GM19372 (cell line): ENCODE data around the gene SMARCD2.
A peak's percentile ranks its signal among the peaks of the same experiment; 100 is the strongest.
"Not testable (repeated sequence)": the region's sequence is repeated elsewhere in the genome, so short reads cannot be mapped to it uniquely, and the experiment has no call there.

Experiments used
- ATAC-seq: cut with Tn5 transposase; IDR thresholded peaks from one replicate; pipeline ENCODE4 v1.9.1; 2021; ENCODE audit warnings: mild to moderate bottlenecking, low read depth, moderate library complexity; ENCODE audit not compliant: unreplicated experiment

SMARCD2 gene

GRCh38 chr17:63842540-63843386, at the start of gene SMARCD2:
Gene SMARCD2, minus strand, starts transcription at chr17:63842685. Its CDS starts 11 bp downstream, at chr17:63842674.
- peak; percentile 80 for ATAC-seq

- ATAC-seq, result not testable (repeated sequence)
These were observed 46.8 kb upstream of the SMARCD2 start for GRCh38 chr17:63889026-63889848.

GRCh38 chr17:63885119-63885518, 42.6 kb upstream of the SMARCD2 start:
- not testable (repeated sequence) for ATAC-seq

GRCh38 chr17:63882626-63883126, 40.2 kb upstream of the SMARCD2 start:
- ATAC-seq, result not testable (repeated sequence)

GRCh38 chr17:63881935-63882601, 39.6 kb upstream of the SMARCD2 start, which contains the start of gene GH2:
Gene GH2, minus strand, starts transcription at chr17:63881944. Its CDS starts 143 bp downstream, at chr17:63881801.
- ATAC-seq, result no peak

GRCh38 chr17:63881337-63881736, 38.9 kb upstream of the SMARCD2 start:
- not testable (repeated sequence) for ATAC-seq

GRCh38 chr17:63880706-63881105, 38.2 kb upstream of the SMARCD2 start:
- ATAC-seq, result no peak

GRCh38 chr17:63878413-63878812, 35.9 kb upstream of the SMARCD2 start:
- ATAC-seq, result not testable (repeated sequence)

GRCh38 chr17:63874693-63875092, 32.2 kb upstream of the SMARCD2 start:
- ATAC-seq, result not testable (repeated sequence)

- not testable (repeated sequence) for ATAC-seq
These were observed 31.7 kb upstream of the SMARCD2 start for GRCh38 chr17:63874061-63874626.

GRCh38 chr17:63873577-63873976, 31.1 kb upstream of the SMARCD2 start, which contains the start of gene CSH2:
Gene CSH2, minus strand, starts transcription at chr17:63873677. Its CDS starts 63 bp downstream, at chr17:63873614.
- ATAC-seq, result not testable (repeated sequence)

GRCh38 chr17:63871646-63872365, 29.3 kb upstream of the SMARCD2 start:
- not testable (repeated sequence) for ATAC-seq

GRCh38 chr17:63870292-63870665, 27.8 kb upstream of the SMARCD2 start:
- ATAC-seq, result not testable (repeated sequence)

- ATAC-seq, result not testable (repeated sequence)
These were observed 27.2 kb upstream of the SMARCD2 start for GRCh38 chr17:63869491-63870291.

- not testable (repeated sequence) for ATAC-seq
These were observed 24.1 kb upstream of the SMARCD2 start for GRCh38 chr17:63866625-63867024.

GRCh38 chr17:63859257-63859656, 16.8 kb upstream of the SMARCD2 start:
- no peak for ATAC-seq

GRCh38 chr17:63856425-63856824, 13.9 kb upstream of the SMARCD2 start:
- ATAC-seq, result not testable (repeated sequence)

- ATAC-seq, result no peak
These were observed 12.7 kb upstream of the SMARCD2 start for GRCh38 chr17:63855185-63855584.
